Vagina (tissue), 2 donors: Measurements from ENCODE around the gene CACYBP. TPM values are rescaled to one million over a fixed set of nuclear protein-coding genes. Genes with fewer than 3 reads are reported as not detected.
"Not testable (repeated sequence)": the region's sequence is repeated elsewhere in the genome, so short reads cannot be mapped to it uniquely, and the experiment has no call there.

ENCODE experiments used
- DNase-seq, 2 donors: peaks; one replicate each; pipeline ENCODE4 v3.0.0-alpha.2; 2017; ENCODE audit errors: extremely low spot score in 2 of 2
- H3K27ac ChIP-seq: fragments of 200-600 bp; sonication (generic); one replicate; pipeline ENCODE4 v1.5.1; 2019
- H3K27me3 ChIP-seq: fragments of 200-600 bp; sonication (generic); one replicate; pipeline ENCODE4 v1.5.1; 2019
- H3K36me3 ChIP-seq, 2 donors: fragments of 200-600 bp; sonication (generic); one replicate each; pipeline ENCODE4 v1.5.1; 2017 to 2019
- H3K4me1 ChIP-seq: fragments of 200-600 bp; sonication (generic); one replicate; pipeline ENCODE4 v1.5.1; 2019
- H3K4me3 ChIP-seq, 2 donors: fragments of 200-600 bp; sonication (generic); 1 replicate in 1 of 2; 2 replicates in 1 of 2; pipeline ENCODE4 v1.5.1; 2016 to 2019
- H3K9me3 ChIP-seq: fragments of 200-600 bp; sonication (generic); one replicate; pipeline ENCODE4 v1.5.1; 2019
- CTCF ChIP-seq, 3 experiments: fragments of 450-650 bp in 2 of 3; fragments of 200-600 bp in 1 of 3; sonication (generic) in 1 of 3; IDR thresholded peaks; one replicate each; pipeline ENCODE4 v1.5.1; 2017 to 2019; ENCODE audit warnings: antibody characterized with exemption in 3 of 3, mild to moderate bottlenecking in 2 of 3, moderate library complexity in 2 of 3
- POLR2A ChIP-seq, 2 donors: fragments of 450-650 bp; IDR thresholded peaks; one replicate each; pipeline ENCODE4 v1.6.1; 2017; ENCODE audit warnings: antibody characterized with exemption in 2 of 2, mild to moderate bottlenecking in 2 of 2, moderate library complexity in 2 of 2
- POLR2AphosphoS5 ChIP-seq, 2 donors: sonication (generic); formaldehyde crosslinking; IDR thresholded peaks; one replicate each; pipeline ENCODE4 v1.9.0; 2017; ENCODE audit warnings: antibody characterized with exemption in 2 of 2, mild to moderate bottlenecking in 2 of 2, low read depth in 1 of 2; ENCODE audit not compliant: insufficient read depth in 1 of 2
- intact Hi-C: fragments of 100-400 bp; cut with DNase I; formaldehyde crosslinking; loops from one replicate; pipeline ENCODE4 v1.15.1; 2023
- total RNA-seq: library from RNA; depleted of rRNA; stranded (reverse); fragments of >200 nt; gene quantifications from one replicate; pipeline ENCODE4 v1.2.3, GENCODE V29; 2016

Gene CACYBP
- total RNA-seq, 1 donor from 2014 or later = 60.9 TPM

DNA sequence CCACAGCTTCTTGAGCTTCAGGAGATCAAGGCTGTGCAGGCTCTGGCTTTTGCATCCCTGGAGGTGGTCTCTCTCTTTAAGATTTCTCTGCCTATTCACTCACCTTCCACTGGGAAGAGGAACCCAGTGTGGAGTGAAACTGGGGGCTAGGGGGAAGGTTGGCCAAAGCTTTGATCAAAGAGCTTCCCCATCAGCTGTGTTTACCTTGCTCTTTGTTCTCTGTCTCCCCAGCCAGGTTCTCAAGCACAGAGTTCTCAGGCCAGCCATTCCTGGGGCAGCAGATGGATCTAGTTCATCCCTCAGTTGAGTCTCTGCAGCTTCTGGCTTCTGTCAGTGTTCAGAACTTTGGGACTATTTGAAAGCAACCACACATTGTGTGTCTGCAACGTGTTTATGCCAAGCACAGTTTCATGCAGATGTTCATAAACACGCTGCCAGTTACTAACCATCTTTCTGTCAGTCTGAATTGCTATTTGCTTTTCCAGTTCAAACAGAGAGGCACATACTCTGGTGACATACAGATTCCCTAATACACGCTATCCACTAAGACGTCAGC is 40.7 kb downstream of the CACYBP start:
- TF ChIP-seq POLR2A (IDR thresholded peaks at IDR 0.05) = no peak
- TF ChIP-seq CTCF (IDR thresholded peaks at IDR 0.05) = no peak
- TF ChIP-seq POLR2AphosphoS5 (IDR thresholded peaks at IDR 0.05; ENCODE audit: insufficient read depth in 1 of 2, low read depth in 1 of 2) = no peak
- Histone ChIP-seq H3K36me3 (no peaks in the 10 kb centered on the region), H3K27ac (no peak overlapping the region), H3K4me3 (no peak overlapping the region), H3K4me1 (no peaks in the 10 kb centered on the region), H3K9me3 (no peaks in the 10 kb centered on the region), H3K27me3 (no peaks in the 10 kb centered on the region)
- no peak for DNase-seq
- intact Hi-C loops = no loop called here

DNA sequence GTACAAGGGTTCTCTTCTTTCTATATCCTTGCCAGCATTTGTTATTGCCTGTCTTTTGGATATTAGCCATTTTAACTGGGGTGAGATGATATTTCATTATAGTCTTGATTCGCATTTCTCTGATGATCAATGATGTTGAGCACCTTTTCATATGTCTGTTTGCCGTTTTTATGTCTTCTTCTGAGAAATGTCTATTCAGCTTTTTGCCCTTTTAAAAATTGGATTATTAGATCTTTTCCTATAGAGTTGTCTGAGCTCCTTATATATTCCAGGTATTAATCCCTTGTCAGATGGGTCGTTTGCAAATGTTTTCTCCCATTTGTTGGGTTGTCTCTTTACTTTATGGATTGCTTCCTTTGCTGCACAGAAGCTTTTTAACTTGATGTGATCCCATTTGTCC is 42.9 kb downstream of the CACYBP start:
- H3K9me3 ChIP-seq = no peaks in the 10 kb centered on the region
- DNase-seq = no peak
- intact Hi-C loops = no loop called here
- no peaks in the 10 kb centered on the region for H3K27me3 ChIP-seq
- TF ChIP-seq POLR2A (IDR thresholded peaks at IDR 0.05) (no peak), POLR2AphosphoS5 (IDR thresholded peaks at IDR 0.05; ENCODE audit: insufficient read depth in 1 of 2, low read depth in 1 of 2) (no peak), CTCF (IDR thresholded peaks at IDR 0.05) (no peak)
- H3K36me3 ChIP-seq = no peaks in the 10 kb centered on the region
- H3K4me3 ChIP-seq = no peak overlapping the region
- no peak overlapping the region for H3K27ac ChIP-seq
- no peaks in the 10 kb centered on the region for H3K4me1 ChIP-seq

DNA sequence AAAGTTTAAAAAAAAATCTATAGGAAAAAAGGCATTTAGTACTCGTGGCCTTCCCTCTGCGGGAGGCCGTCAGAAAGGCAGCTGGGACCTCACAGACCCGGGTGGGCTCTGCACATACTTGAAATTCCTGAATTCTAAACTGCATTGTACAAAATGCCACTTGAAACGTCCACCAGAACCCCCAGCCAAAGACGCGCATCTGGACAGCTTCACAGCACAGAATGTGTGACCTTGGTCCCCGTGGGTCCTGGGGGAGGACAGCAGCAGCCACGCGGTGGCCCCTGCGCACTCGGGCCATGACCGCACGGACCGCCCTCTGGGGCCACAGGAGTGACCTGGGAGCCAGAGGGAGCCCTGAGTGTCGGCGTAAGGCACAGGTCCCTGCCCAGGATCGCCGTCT is 44.1 kb downstream of the CACYBP start:
- Histone ChIP-seq H3K4me1 (no peaks in the 10 kb centered on the region), H3K27ac (no peak overlapping the region), H3K36me3 (no peaks in the 10 kb centered on the region), H3K27me3 (no peaks in the 10 kb centered on the region), H3K4me3 (no peak overlapping the region), H3K9me3 (no peaks in the 10 kb centered on the region)
- TF ChIP-seq CTCF (IDR thresholded peaks at IDR 0.05) (no peak), POLR2A (IDR thresholded peaks at IDR 0.05) (no peak), POLR2AphosphoS5 (IDR thresholded peaks at IDR 0.05; ENCODE audit: insufficient read depth in 1 of 2, low read depth in 1 of 2) (no peak)
- DNase-seq = no peak
- intact Hi-C loops = no loop called here

DNA sequence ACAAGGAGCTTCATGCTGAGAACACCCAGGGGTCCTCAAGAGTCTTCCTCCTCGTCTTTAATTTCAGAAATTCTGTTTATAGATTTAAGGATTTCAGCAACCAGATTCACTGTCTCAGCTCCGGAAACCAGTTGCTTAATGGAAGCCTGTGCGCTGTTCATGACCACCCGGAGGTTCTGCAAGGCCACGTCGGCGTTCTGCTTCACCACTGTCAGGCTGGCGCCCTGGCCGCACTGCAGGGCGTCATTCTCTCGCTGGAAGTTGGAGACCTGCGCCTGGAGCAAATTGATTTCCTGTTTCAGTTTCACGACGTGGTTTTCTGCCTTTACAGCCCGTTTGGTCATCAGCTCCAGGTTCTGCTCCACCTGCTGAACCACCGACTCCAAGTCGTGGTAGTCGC is 44.8 kb downstream of the CACYBP start:
- DNase-seq, H3K36me3 ChIP-seq, intact Hi-C loops, H3K4me1 ChIP-seq, H3K27ac ChIP-seq, H3K4me3 ChIP-seq, H3K9me3 ChIP-seq, H3K27me3 ChIP-seq: not testable (repeated sequence)

DNA sequence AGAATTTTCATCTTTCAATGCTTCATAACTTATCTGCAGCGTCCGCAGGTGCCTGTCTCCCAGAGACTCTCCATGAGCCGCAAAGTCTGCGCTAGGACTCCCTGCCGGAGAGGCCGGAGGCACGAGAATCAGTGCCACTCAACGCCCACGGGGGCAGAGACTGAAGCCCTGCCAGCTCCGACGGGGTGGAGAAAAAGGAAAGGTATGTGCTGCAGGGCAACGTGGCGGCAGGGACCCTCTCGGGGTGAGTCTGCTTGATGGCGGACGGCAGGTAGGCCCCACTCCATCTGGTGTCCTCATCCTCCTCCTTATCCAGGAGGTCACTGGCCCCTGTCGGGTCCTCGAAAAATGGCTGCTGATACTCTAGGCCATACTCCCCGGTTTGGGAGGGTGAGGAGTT is 45.4 kb downstream of the CACYBP start:
- no peaks in the 10 kb centered on the region for H3K9me3 ChIP-seq
- no peaks in the 10 kb centered on the region for H3K4me1 ChIP-seq
- H3K27me3 ChIP-seq = no peaks in the 10 kb centered on the region
- no peak for DNase-seq
- TF ChIP-seq POLR2AphosphoS5 (IDR thresholded peaks at IDR 0.05; ENCODE audit: insufficient read depth in 1 of 2, low read depth in 1 of 2) (no peak), CTCF (IDR thresholded peaks at IDR 0.05) (no peak), POLR2A (IDR thresholded peaks at IDR 0.05) (no peak)
- H3K27ac ChIP-seq = no peak overlapping the region
- no peaks in the 10 kb centered on the region for H3K36me3 ChIP-seq
- H3K4me3 ChIP-seq = no peak overlapping the region
- intact Hi-C loops = no loop called here
